ENCODE measurements around the gene SYNDIG1. TPM values are rescaled to one million over a fixed set of nuclear protein-coding genes. Genes with fewer than 3 reads are reported as not detected.

Gene SYNDIG1
- total and polyA plus RNA-seq, 2 donors (not counting 1 experiment from before 2014, with no cell fraction given), result not detected

- no peaks in the 10 kb centered on the region for H3K36me3 ChIP-seq (replicated peaks in 1 of 2; ENCODE audit: control extremely low read depth in 1 of 2, control insufficient read depth in 1 of 2, extremely low read depth in 1 of 2, insufficient read depth in 2 of 2, low read length in 1 of 2)
- no peaks in the 10 kb centered on the region for H3K79me2 ChIP-seq (ENCODE audit: control insufficient read depth, insufficient read depth, low read length)
- ATAC-seq (ENCODE audit: low read depth), result no peak
- ChIA-PET CTCF (no interaction called here), POLR2A (no interaction called here)
- H3K9me3 ChIP-seq (ENCODE audit: control extremely low read depth in 1 of 3, control insufficient read depth in 2 of 3, insufficient read depth in 1 of 3, low read length in 2 of 3), result peaks cover 0 to 13% (median 0%) of the 10 kb centered on the region in 3 donors
- no peak overlapping the region for H3K4me3 Mint-ChIP-seq
- WGBS (ENCODE audit: insufficient coverage), result 92% methylated on average over 10 of the region's 10 CpGs
- no peak for DNase-seq
- no peak overlapping the region for H3K4me3 ChIP-seq (ENCODE audit: control extremely low read depth in 1 of 5, extremely low read depth in 1 of 5, insufficient read depth in 1 of 5, low read depth in 2 of 5, low read length in 4 of 5)
- no peaks in the 10 kb centered on the region for H3K27me3 ChIP-seq (replicated peaks in 1 of 4; ENCODE audit: control extremely low read depth in 1 of 4, control insufficient read depth in 3 of 4, insufficient read depth in 4 of 4, low read length in 3 of 4)
- no peaks in the 10 kb centered on the region for H3K4me1 ChIP-seq (ENCODE audit: control insufficient read depth in 2 of 2, insufficient read depth in 2 of 2, low read length in 2 of 2)
- no peak overlapping the region for H3K27ac ChIP-seq (ENCODE audit: low read length in 2 of 2)
- no peaks in the 10 kb centered on the region for H3K4me1 Mint-ChIP-seq
- TF ChIP-seq EZH2 (IDR thresholded peaks at IDR 0.05; ENCODE audit: borderline replicate concordance, insufficient read depth, low read depth, low read length, poor library complexity, severe bottlenecking) (no peak), CTCF (IDR thresholded peaks at IDR 0.05) (no peak)
- intact Hi-C loops (cut with micrococcal nuclease), result no loop called here
- no peak overlapping the region for H3K4me2 ChIP-seq (replicated peaks; ENCODE audit: low read depth, low read length, poor library complexity, severe bottlenecking)
- H4K20me1 ChIP-seq (ENCODE audit: control insufficient read depth, insufficient read depth, low read length, poor library complexity, severe bottlenecking), result no peaks in the 10 kb centered on the region
- no peak overlapping the region for H3K9ac ChIP-seq (ENCODE audit: low read length)
- H3K27me3 Mint-ChIP-seq, result peaks cover 10% of the 10 kb centered on the region
- no peaks in the 10 kb centered on the region for H3K9me3 Mint-ChIP-seq (ENCODE audit: insufficient read depth)
- H3K27ac Mint-ChIP-seq, result no peak overlapping the region
- H2AFZ ChIP-seq (ENCODE audit: insufficient read depth, low read depth, low read length, poor library complexity, severe bottlenecking), result no peak overlapping the region
Observed at GRCh38 chr20:24547967-24548366, 78.5 kb downstream of the SYNDIG1 start.

- Mint-ChIP-seq H3K27me3 (no peaks in the 10 kb centered on the region), H3K27ac (no peak overlapping the region)
- H3K27me3 ChIP-seq (replicated peaks in 1 of 4; ENCODE audit: control extremely low read depth in 1 of 4, control insufficient read depth in 3 of 4, insufficient read depth in 4 of 4, low read length in 3 of 4), result no peaks in the 10 kb centered on the region
Observed at GRCh38 chr20:24559114-24559732, 89.8 kb downstream of the SYNDIG1 start.

More at GRCh38 chr20:24559114-24559732, 89.8 kb downstream of the SYNDIG1 start:
- intact Hi-C loops (cut with micrococcal nuclease), result no loop called here
- Histone ChIP-seq H3K4me1 (ENCODE audit: control insufficient read depth in 2 of 2, insufficient read depth in 2 of 2, low read length in 2 of 2) (no peaks in the 10 kb centered on the region), H3K27ac (ENCODE audit: low read length in 2 of 2) (no peak overlapping the region), H3K79me2 (ENCODE audit: control insufficient read depth, insufficient read depth, low read length) (no peaks in the 10 kb centered on the region), H2AFZ (ENCODE audit: insufficient read depth, low read depth, low read length, poor library complexity, severe bottlenecking) (no peak overlapping the region), H3K4me2 (replicated peaks; ENCODE audit: low read depth, low read length, poor library complexity, severe bottlenecking) (no peak overlapping the region), H3K36me3 (replicated peaks in 1 of 2; ENCODE audit: control extremely low read depth in 1 of 2, control insufficient read depth in 1 of 2, extremely low read depth in 1 of 2, insufficient read depth in 2 of 2, low read length in 1 of 2) (no peaks in the 10 kb centered on the region), H3K9ac (ENCODE audit: low read length) (no peak overlapping the region), H3K4me3 (ENCODE audit: control extremely low read depth in 1 of 5, extremely low read depth in 1 of 5, insufficient read depth in 1 of 5, low read depth in 2 of 5, low read length in 4 of 5) (no peak overlapping the region), H3K9me3 (ENCODE audit: control extremely low read depth in 1 of 3, control insufficient read depth in 2 of 3, insufficient read depth in 1 of 3, low read length in 2 of 3) (peaks cover 1 to 16% (median 14%) of the 10 kb centered on the region in 3 donors), H4K20me1 (ENCODE audit: control insufficient read depth, insufficient read depth, low read length, poor library complexity, severe bottlenecking) (no peaks in the 10 kb centered on the region)
- no CpG with 5 or more reads among the region's 2 CpGs for WGBS (ENCODE audit: insufficient coverage)
- ATAC-seq (ENCODE audit: low read depth) (no peak), DNase-seq (no peak)
- ChIA-PET CTCF (no interaction called here), POLR2A (no interaction called here)
- TF ChIP-seq EZH2 (IDR thresholded peaks at IDR 0.05; ENCODE audit: borderline replicate concordance, insufficient read depth, low read depth, low read length, poor library complexity, severe bottlenecking) (no peak), CTCF (IDR thresholded peaks at IDR 0.05) (no peak)
- Mint-ChIP-seq H3K4me1 (no peaks in the 10 kb centered on the region), H3K9me3 (ENCODE audit: insufficient read depth) (peaks cover 3% of the 10 kb centered on the region), H3K4me3 (no peak overlapping the region)
